H1 (cell line): ENCODE measurements around the gene PTH1R. TPM values are rescaled to one million over a fixed set of nuclear protein-coding genes. Genes with fewer than 3 reads are reported as not detected.

Experiments used
- CTCF ChIA-PET: fragments of 300-600 bp; sonication (Branson Sonifier 250); formaldehyde crosslinking; loops from one replicate; lab custom pipeline; 2021; ENCODE audit not compliant: partially characterized antibody; lab: Charles Lee
- POLR2A ChIA-PET: fragments of 300-600 bp; sonication (Branson Sonifier 250); formaldehyde crosslinking; loops from one replicate; lab custom pipeline; 2021; ENCODE audit warnings: inconsistent platforms; ENCODE audit not compliant: partially characterized antibody; lab: Charles Lee
- DNase-seq, 2 experiments: peaks; one replicate each; pipeline versions ENCODE4 v3.0.0 to v3.0.0-alpha.2; 2010 to 2022; ENCODE audit warnings: low spot score in 2 of 2, low read depth in 1 of 2, mixed read lengths in 1 of 2
- FAIRE-seq: peaks from 2 replicates; lab custom pipeline; 2011; peaks lifted over from hg19 to GRCh38; lab: Jason Lieb, UNC
- H2AFZ ChIP-seq: 2 replicates; pipeline ENCODE4 v1.8.1; 2012; ENCODE audit warnings: low read length, inconsistent platforms
- H2AK5ac ChIP-seq: 2 replicates; pipeline ENCODE4 v1.6.1; 2013; ENCODE audit warnings: low read depth, low read length
- H2BK120ac ChIP-seq: replicated peaks from 2 replicates; pipeline ENCODE3; 2013; ENCODE audit warnings: low read depth, low read length, inconsistent platforms
- H2BK12ac ChIP-seq: 2 replicates; pipeline ENCODE4 v1.6.1; 2013; ENCODE audit warnings: low read depth, low read length
- H2BK15ac ChIP-seq: 2 replicates; pipeline ENCODE4 v1.6.1; 2013; ENCODE audit warnings: low read length
- H2BK20ac ChIP-seq: 2 replicates; pipeline ENCODE4 v1.6.1; 2013; ENCODE audit warnings: low read length
- H2BK5ac ChIP-seq: 2 replicates; pipeline ENCODE4 v1.6.1; 2013; ENCODE audit warnings: low read depth, low read length
- H3K14ac ChIP-seq: 2 replicates; pipeline ENCODE4 v1.6.1; 2013; ENCODE audit warnings: inconsistent platforms; ENCODE audit not compliant: insufficient read length
- H3K18ac ChIP-seq: 2 replicates; pipeline ENCODE4 v1.6.1; 2013; ENCODE audit warnings: low read length; ENCODE audit errors: extremely low read depth
- H3K23ac ChIP-seq: 2 replicates; pipeline ENCODE4 v1.6.1; 2013; ENCODE audit warnings: inconsistent platforms; ENCODE audit not compliant: insufficient read length
- H3K23me2 ChIP-seq: 2 replicates; pipeline ENCODE4 v1.6.1; 2013; ENCODE audit warnings: low read depth, low read length
- H3K27ac ChIP-seq: 2 replicates; pipeline ENCODE4 v1.6.1; 2011; ENCODE audit warnings: low read depth, low read length, inconsistent platforms
- H3K27me3 ChIP-seq, 4 experiments: replicated peaks in 1 of 4; 1 replicate in 1 of 4; 2 replicates in 3 of 4; pipeline versions ENCODE4 v1.6.1 to v1.8.1; 2011 to 2013; ENCODE audit warnings: low read length in 3 of 4, mild to moderate bottlenecking in 3 of 4, inconsistent platforms in 2 of 4, mixed read lengths in 2 of 4, moderate library complexity in 1 of 4; ENCODE audit not compliant: control insufficient read depth in 3 of 4, insufficient read depth in 3 of 4; ENCODE audit errors: extremely low read depth in 1 of 4
- H3K36me3 ChIP-seq, 4 experiments: 2 replicates each; pipeline versions ENCODE4 v1.6.1 to v1.8.1; 2011 to 2013; ENCODE audit warnings: mild to moderate bottlenecking in 4 of 4, low read length in 3 of 4, moderate library complexity in 2 of 4, control low read depth in 1 of 4, inconsistent platforms in 1 of 4; ENCODE audit not compliant: insufficient read depth in 4 of 4, control insufficient read depth in 2 of 4
- H3K4ac ChIP-seq: replicated peaks from 2 replicates; pipeline ENCODE3; 2013; ENCODE audit warnings: low read length, low read depth, mixed read lengths, inconsistent platforms; ENCODE audit not compliant: insufficient read length
- H3K4me1 ChIP-seq, 4 experiments: replicated peaks in 1 of 4; 1 replicate in 1 of 4; 2 replicates in 3 of 4; pipeline versions ENCODE4 v1.6.1 to v1.8.1; 2011 to 2013; ENCODE audit warnings: low read length in 3 of 4, inconsistent platforms in 2 of 4, mixed read lengths in 1 of 4; ENCODE audit not compliant: insufficient read depth in 4 of 4, control insufficient read depth in 3 of 4
- H3K4me2 ChIP-seq, 2 experiments: 2 replicates each; pipeline versions ENCODE4 v1.6.1 to v1.8.1; 2011 to 2013; ENCODE audit warnings: low read depth in 2 of 2, low read length in 2 of 2, control low read depth in 1 of 2, inconsistent platforms in 1 of 2, mild to moderate bottlenecking in 1 of 2; ENCODE audit not compliant: insufficient read depth in 1 of 2
- H3K4me3 ChIP-seq, 4 experiments: fragments of 200-600, 300-600 bp in 1 of 4; sonication (generic), shearing (Covaris generic), sonication (Bioruptor Twin) in 1 of 4; 2 replicates each; pipeline versions ENCODE4 v1.5.1 to v1.8.1; 2011 to 2016; ENCODE audit warnings: low read length in 4 of 4, low read depth in 3 of 4, control low read depth in 2 of 4, inconsistent platforms in 2 of 4, mild to moderate bottlenecking in 2 of 4, mixed read lengths in 1 of 4, moderate library complexity in 1 of 4; ENCODE audit not compliant: insufficient read depth in 2 of 4; ENCODE audit errors: extremely low read depth in 1 of 4
- H3K56ac ChIP-seq: replicated peaks from 2 replicates; pipeline ENCODE3; 2013; ENCODE audit warnings: low read depth, mild to moderate bottlenecking, mixed read lengths, low read length, inconsistent platforms; ENCODE audit not compliant: insufficient read length
- H3K79me1 ChIP-seq: 2 replicates; pipeline ENCODE4 v1.6.1; 2013; ENCODE audit warnings: low read depth, low read length, control low read depth
- H3K79me2 ChIP-seq, 2 experiments: 2 replicates each; pipeline versions ENCODE4 v1.6.1 to v1.8.1; 2012 to 2013; ENCODE audit warnings: low read length in 2 of 2, mild to moderate bottlenecking in 2 of 2, inconsistent platforms in 1 of 2; ENCODE audit not compliant: insufficient read depth in 2 of 2, control insufficient read depth in 1 of 2
- H3K9ac ChIP-seq, 4 experiments: replicated peaks in 1 of 4; 1 replicate in 1 of 4; 2 replicates in 3 of 4; pipeline versions ENCODE4 v1.6.1 to v1.8.1; 2011 to 2013; ENCODE audit warnings: low read depth in 3 of 4, low read length in 3 of 4, control low read depth in 2 of 4, mild to moderate bottlenecking in 2 of 4, moderate library complexity in 2 of 4, inconsistent platforms in 1 of 4; ENCODE audit errors: extremely low read depth in 1 of 4
- H3K9me3 ChIP-seq, 2 experiments: 2 replicates each; pipeline versions ENCODE4 v1.6.1 to v1.8.1; 2012 to 2013; ENCODE audit warnings: mild to moderate bottlenecking in 2 of 2, moderate library complexity in 2 of 2, control low read depth in 1 of 2, inconsistent platforms in 1 of 2, low read depth in 1 of 2, low read length in 1 of 2, mixed read lengths in 1 of 2; ENCODE audit not compliant: insufficient read depth in 2 of 2
- H4K20me1 ChIP-seq, 2 experiments: replicated peaks in 1 of 2; 2 replicates each; pipeline versions ENCODE3 to v1.8.1; 2011 to 2013; ENCODE audit warnings: inconsistent platforms in 2 of 2, low read length in 2 of 2, mild to moderate bottlenecking in 1 of 2; ENCODE audit not compliant: insufficient read depth in 2 of 2, control insufficient read depth in 1 of 2
- H4K5ac ChIP-seq: 2 replicates; pipeline ENCODE4 v1.6.1; 2013; ENCODE audit warnings: low read length, low read depth, mixed read lengths, inconsistent platforms; ENCODE audit not compliant: insufficient read length
- H4K8ac ChIP-seq: 2 replicates; pipeline ENCODE4 v1.8.0; 2013; ENCODE audit warnings: mild to moderate bottlenecking, moderate library complexity, low read length, inconsistent platforms; ENCODE audit not compliant: insufficient read depth; ENCODE audit errors: extremely low read depth
- H4K91ac ChIP-seq: replicated peaks from 2 replicates; pipeline ENCODE3; 2013; ENCODE audit warnings: low read length, mixed read lengths, inconsistent platforms; ENCODE audit not compliant: insufficient read length
- E2F6 ChIP-seq: IDR thresholded peaks from 2 replicates; pipeline ENCODE4 v1.6.1; 2012; ENCODE audit warnings: inconsistent platforms
- FOSL1 ChIP-seq: IDR thresholded peaks from 2 replicates; pipeline ENCODE4 v1.6.1; 2011; ENCODE audit warnings: mild to moderate bottlenecking, low read depth, low read length, moderate library complexity; ENCODE audit not compliant: insufficient read depth
- HDAC2 ChIP-seq, 2 experiments: fragments of 300-600 bp in 1 of 2; sonication (generic) in 1 of 2; IDR thresholded peaks; 2 replicates each; pipeline ENCODE4 v1.6.1; 2011 to 2012; ENCODE audit warnings: low read depth in 2 of 2, low read length in 2 of 2, mild to moderate bottlenecking in 2 of 2, moderate library complexity in 2 of 2, borderline replicate concordance in 1 of 2, inconsistent platforms in 1 of 2
- JUND ChIP-seq: IDR thresholded peaks from 2 replicates; pipeline ENCODE4 v1.6.1; 2011; ENCODE audit warnings: mild to moderate bottlenecking, improper control_type of control experiment, low read length
- KDM5A ChIP-seq: fragments of 200-600 bp; IDR thresholded peaks from 2 replicates; pipeline ENCODE4 v1.7.1; 2012; ENCODE audit warnings: mild to moderate bottlenecking, low read length, inconsistent platforms, mixed read lengths
- PHF8 ChIP-seq: fragments of 200-600 bp; sonication (generic); conservative IDR thresholded peaks from 2 replicates; pipeline ENCODE4 v1.7.1; 2012; ENCODE audit warnings: low read depth, mild to moderate bottlenecking, inconsistent platforms, low read length, moderate library complexity
- RAD21 ChIP-seq, 2 experiments: IDR thresholded peaks in 1 of 2; conservative IDR thresholded peaks in 1 of 2; 2 replicates each; pipeline ENCODE4 v1.6.1; 2011; ENCODE audit warnings: low read depth in 2 of 2, low read length in 2 of 2, improper control_type of control experiment in 1 of 2, inconsistent platforms in 1 of 2, mild to moderate bottlenecking in 1 of 2, moderate library complexity in 1 of 2
- SIRT6 ChIP-seq: IDR thresholded peaks from one replicate; pipeline ENCODE4 v1.7.1; 2012; ENCODE audit warnings: low read length, inconsistent platforms
- SP2 ChIP-seq: IDR thresholded peaks from 2 replicates; pipeline ENCODE4 v1.6.1; 2012; ENCODE audit warnings: mild to moderate bottlenecking, low read length, inconsistent platforms
- SRF ChIP-seq: IDR thresholded peaks from 2 replicates; pipeline ENCODE4 v1.6.1; 2011; ENCODE audit warnings: mild to moderate bottlenecking, low read depth, low read length, moderate library complexity
- TAF1 ChIP-seq: IDR thresholded peaks from 2 replicates; pipeline ENCODE4 v1.6.1; 2011; ENCODE audit warnings: mild to moderate bottlenecking, low read depth, low read length
- TAF7 ChIP-seq: optimal IDR thresholded peaks from 2 replicates; pipeline ENCODE3; 2011; ENCODE audit warnings: low read depth, mild to moderate bottlenecking, inconsistent platforms, low read length, moderate library complexity, borderline replicate concordance
- TEAD4 ChIP-seq: IDR thresholded peaks from 2 replicates; pipeline ENCODE4 v1.6.1; 2012; ENCODE audit warnings: low read depth, low read length, inconsistent platforms, mixed read lengths
- YY1 ChIP-seq: IDR thresholded peaks from 2 replicates; pipeline ENCODE4 v1.6.1; 2011; ENCODE audit warnings: low read depth, mild to moderate bottlenecking, low read length
- WGBS, 2 experiments: shearing (Covaris generic) in 1 of 2; methylation state at CpG; one replicate each; pipeline versions ENCODE4 v1.1.6 to v1.1.7; 2013 to 2015; ENCODE audit warnings: low lambda C conversion rate in 2 of 2, mixed read lengths in 2 of 2, inconsistent platforms in 1 of 2, low coverage in 1 of 2, missing lambda C conversion rate in 1 of 2; ENCODE audit not compliant: insufficient replicate concordance in 2 of 2, insufficient coverage in 1 of 2, insufficient read length in 1 of 2; ENCODE audit errors: extremely low coverage in 1 of 2, missing lambda C conversion rate in 1 of 2; 5-methylcytosine and 5-hydroxymethylcytosine counted together
- polyA plus RNA-seq, 7 experiments: library from polyadenylated mRNA; depleted of rRNA in 3 of 7; stranded (reverse) in 5 of 7; unstranded in 2 of 7; fragments of >200 nt in 5 of 7; fragments of 200-250 nt in 2 of 7; gene quantifications; 1 replicate in 5 of 7; 2 replicates in 1 of 7; 4 replicates in 1 of 7; pipeline versions ENCODE4 v1.2.1 to v1.2.3, GENCODE V29; 2011 to 2013; ENCODE audit warnings: missing spikeins in 2 of 7, mixed read lengths in 2 of 7
- total RNA-seq: library from RNA; stranded (reverse); fragmentation: NEBNext Ultra II Directional; extraction: Animal tissue kit (Norgen Biotek cat#: 25700); gene quantifications from 2 replicates; pipeline ENCODE4 v1.2.1, GENCODE V29; 2021

The PTH1R gene
- total and polyA plus RNA-seq, 2 of the 8 experiments (the other 6 are each of a cell fraction or from before 2014, with no cell fraction given) = 0.57 to 1.5 TPM

- no peak overlapping the region for H2AFZ ChIP-seq
- no peak overlapping the region for H3K14ac ChIP-seq
- no peak overlapping the region for H2BK5ac ChIP-seq
- no peak overlapping the region for H4K5ac ChIP-seq
- H2BK120ac ChIP-seq = no peak overlapping the region
- H3K23ac ChIP-seq = no peak overlapping the region
- no peak overlapping the region for H2BK15ac ChIP-seq
- no peak overlapping the region for H3K18ac ChIP-seq
- no peaks in the 10 kb centered on the region; the same call in 1 of the 2 replicates for H3K79me1 ChIP-seq
- no peak overlapping the region for H3K4me3 ChIP-seq
- H3K9ac ChIP-seq = no peak overlapping the region
- H2AK5ac ChIP-seq = no peak overlapping the region
- H3K4ac ChIP-seq = no peak overlapping the region
- no peak overlapping the region for H3K56ac ChIP-seq
- DNase-seq = no peak
- no peak overlapping the region for H2BK20ac ChIP-seq
- peaks cover 0 to 5% of the 10 kb centered on the region in 2 experiments for H4K20me1 ChIP-seq
- H3K4me2 ChIP-seq = no peak overlapping the region
- no peaks in the 10 kb centered on the region; a peak in 2 of 7 replicates for H3K27me3 ChIP-seq
- ChIA-PET CTCF (interaction anchor here (2.0 to 2.4 kb wide), 3 partner anchors 8 to 201 kb away, joined by 12 to 28 read pairs (median 24); no protein-coding TSS in a partner anchor), POLR2A (no interaction called here)
- H4K91ac ChIP-seq = no peak overlapping the region
- H4K8ac ChIP-seq = no peak overlapping the region
- H2BK12ac ChIP-seq = no peak overlapping the region
- no peaks in the 10 kb centered on the region for H3K9me3 ChIP-seq
- H3K27ac ChIP-seq = no peak overlapping the region
- peaks cover 0 to 3% (median 1%) of the 10 kb centered on the region in 4 experiments; a peak in 2 of 7 replicates for H3K4me1 ChIP-seq
- WGBS, 2 experiments = 81% methylated on average over 1 of the region's 1 CpG; no CpG with 5 or more reads in 1 of the 2 experiments
- no peaks in the 10 kb centered on the region; the same call in 1 of the 2 replicates for H3K23me2 ChIP-seq
- H3K36me3 ChIP-seq = no peaks in the 10 kb centered on the region
- H3K79me2 ChIP-seq = no peaks in the 10 kb centered on the region
- no peak for FAIRE-seq
- no peak for TF ChIP-seq TEAD4
- TF ChIP-seq SRF = no peak
- TF ChIP-seq TAF7 = no peak
- no peak for TF ChIP-seq SP2
- no peak for TF ChIP-seq RAD21 (IDR thresholded peaks at IDR 0.05 in 1 of 2, conservative IDR thresholded peaks at IDR 0.05 in 1 of 2; ENCODE audit: low read depth in 2 of 2, low read length in 2 of 2)
- TF ChIP-seq TAF1 = no peak
- TF ChIP-seq PHF8 = no peak
- TF ChIP-seq FOSL1 = no peak
- no peak for TF ChIP-seq YY1
- no peak for TF ChIP-seq KDM5A
- no peak for TF ChIP-seq JUND
- TF ChIP-seq E2F6 = no peak
- no peak for TF ChIP-seq SIRT6
- TF ChIP-seq HDAC2 (IDR thresholded peaks at IDR 0.05; ENCODE audit: borderline replicate concordance in 1 of 2, low read depth in 2 of 2, low read length in 2 of 2) = no peak
Observed at GRCh38 chr3:46907960-46908293, 30.4 kb downstream of the PTH1R start.
